Measurements from ENCODE around the gene SAXO1. TPM values are rescaled to one million over a fixed set of nuclear protein-coding genes. Genes with fewer than 3 reads are reported as not detected.

The SAXO1 gene
- total RNA-seq, 1 experiment from 2014 or later: not detected

- ATAC-seq (no peak), DNase-seq (ENCODE audit: low read depth, low spot score) (no peak)
- ChIA-PET CTCF (no interaction called here), POLR2A (no interaction called here)
- Histone ChIP-seq H3K9me3 (ENCODE audit: control insufficient read depth, insufficient read depth, low read depth, low read length) (no peaks in the 10 kb centered on the region), H3K27ac (ENCODE audit: low read length) (no peak overlapping the region), H3K27me3 (ENCODE audit: control insufficient read depth, insufficient read depth, low read length) (no peaks in the 10 kb centered on the region), H3K4me3 (ENCODE audit: low read depth in 2 of 2, low read length in 2 of 2) (no peak overlapping the region), H3K36me3 (ENCODE audit: control insufficient read depth, insufficient read depth, low read length) (no peaks in the 10 kb centered on the region), H3K4me1 (ENCODE audit: control insufficient read depth, insufficient read depth, low read length) (no peaks in the 10 kb centered on the region)
- in situ Hi-C loops (cut with HindIII; ENCODE audit: low pct_unique_long_range_greater_than_20kb, low sequenced_read_pairs): no loop called here
- intact Hi-C loops (cut with micrococcal nuclease; ENCODE audit: unreplicated experiment): no loop called here
- no TSS peak for BruUV-seq (replicated peaks)
- TF ChIP-seq POLR2AphosphoS5 (IDR thresholded peaks at IDR 0.05; ENCODE audit: low read depth, low read length): no peak
- TF ChIP-seq TCF7L2 (IDR thresholded peaks at IDR 0.05; ENCODE audit: low read depth, low read length): no peak
- TF ChIP-seq REST (IDR thresholded peaks at IDR 0.05; ENCODE audit: insufficient read depth in 1 of 2, low read depth in 2 of 2, low read length in 1 of 2): no peak
- no peak for TF ChIP-seq SIN3A (IDR thresholded peaks at IDR 0.05; ENCODE audit: borderline replicate concordance, insufficient read depth, low read depth, low read length)
- no peak for TF ChIP-seq CTCF (IDR thresholded peaks at IDR 0.05)
These were observed 107.1 kb downstream of the SAXO1 start for GRCh38 chr9:18925880-18926279.

GRCh38 chr9:18923671-18924430 is 109.2 kb downstream of the SAXO1 start:
- ChIA-PET POLR2A (no interaction called here), CTCF (no interaction called here)
- Histone ChIP-seq H3K27me3 (ENCODE audit: control insufficient read depth, insufficient read depth, low read length) (no peaks in the 10 kb centered on the region), H3K4me1 (ENCODE audit: control insufficient read depth, insufficient read depth, low read length) (no peaks in the 10 kb centered on the region), H3K4me3 (ENCODE audit: low read depth in 2 of 2, low read length in 2 of 2) (no peak overlapping the region), H3K27ac (ENCODE audit: low read length) (no peak overlapping the region), H3K36me3 (ENCODE audit: control insufficient read depth, insufficient read depth, low read length) (no peaks in the 10 kb centered on the region), H3K9me3 (ENCODE audit: control insufficient read depth, insufficient read depth, low read depth, low read length) (no peaks in the 10 kb centered on the region)
- in situ Hi-C loops (cut with HindIII; ENCODE audit: low pct_unique_long_range_greater_than_20kb, low sequenced_read_pairs) (no loop called here), intact Hi-C loops (cut with micrococcal nuclease; ENCODE audit: unreplicated experiment) (no loop called here)
- ATAC-seq: no peak
- DNase-seq (ENCODE audit: low read depth, low spot score): no peak
- BruUV-seq (replicated peaks): no TSS peak
- TF ChIP-seq REST (IDR thresholded peaks at IDR 0.05; ENCODE audit: insufficient read depth in 1 of 2, low read depth in 2 of 2, low read length in 1 of 2) (no peak), TCF7L2 (IDR thresholded peaks at IDR 0.05; ENCODE audit: low read depth, low read length) (no peak)
